Activated B cell treated with CpG ODN at 0.5 μM for 24 hours (primary cell): ENCODE data around the gene SLIT3. TPM values are rescaled to one million over a fixed set of nuclear protein-coding genes. Genes with fewer than 3 reads are reported as not detected.

ENCODE experiments used
- ATAC-seq: fragments of 200-7000 bp; cut with Tn5 transposase; one replicate; pipeline ENCODE4 v1.10.0; 2021; ENCODE audit warnings: low read depth, mild to moderate bottlenecking, moderate library complexity
- CTCF ChIA-PET: fragments of 350-600 bp; sonication (Branson Sonifier 250); formaldehyde crosslinking; loops from one replicate; lab custom pipeline; 2021; ENCODE audit warnings: antibody characterized with exemption; lab: Charles Lee
- POLR2A ChIA-PET: fragments of 350-600 bp; sonication (Branson Sonifier 250); formaldehyde crosslinking; loops from one replicate; lab custom pipeline; 2021; ENCODE audit warnings: antibody characterized with exemption; lab: Charles Lee
- DNase-seq: peaks from one replicate; pipeline ENCODE4 v3.0.0; 2022
- H3K27ac Mint-ChIP-seq: one replicate; pipeline ENCODE4 v1.8.0; 2020; ENCODE audit warnings: mixed read lengths
- H3K27me3 Mint-ChIP-seq: one replicate; pipeline ENCODE4 v1.8.0; 2021; ENCODE audit warnings: mixed read lengths
- H3K36me3 Mint-ChIP-seq: one replicate; pipeline ENCODE4 v1.8.0; 2021; ENCODE audit warnings: low read depth, mixed read lengths
- H3K4me1 Mint-ChIP-seq: one replicate; pipeline ENCODE4 v1.8.0; 2021; ENCODE audit warnings: mixed read lengths
- H3K4me3 Mint-ChIP-seq: one replicate; pipeline ENCODE4 v1.8.0; 2020; ENCODE audit warnings: mild to moderate bottlenecking, mixed read lengths
- H3K9me3 Mint-ChIP-seq: one replicate; pipeline ENCODE4 v1.8.0; 2020; ENCODE audit warnings: mixed read lengths
- intact Hi-C: fragments of 100-400 bp; cut with micrococcal nuclease; formaldehyde crosslinking; loops from one replicate; pipeline ENCODE4 v1.15.1; 2024
- total RNA-seq: library from RNA; stranded (reverse); gene quantifications from 2 replicates; pipeline ENCODE4 v1.2.3, GENCODE V29; 2022
- TF ChIP-seq, protein P1 (sequence below): fragments of 200-600 bp; IDR thresholded peaks from one replicate; pipeline ENCODE4 v1.8.0; 2022; ENCODE audit warnings: antibody characterized with exemption, mild to moderate bottlenecking

The SLIT3 gene
- total RNA-seq, 1 donor from 2014 or later: not detected

DNA sequence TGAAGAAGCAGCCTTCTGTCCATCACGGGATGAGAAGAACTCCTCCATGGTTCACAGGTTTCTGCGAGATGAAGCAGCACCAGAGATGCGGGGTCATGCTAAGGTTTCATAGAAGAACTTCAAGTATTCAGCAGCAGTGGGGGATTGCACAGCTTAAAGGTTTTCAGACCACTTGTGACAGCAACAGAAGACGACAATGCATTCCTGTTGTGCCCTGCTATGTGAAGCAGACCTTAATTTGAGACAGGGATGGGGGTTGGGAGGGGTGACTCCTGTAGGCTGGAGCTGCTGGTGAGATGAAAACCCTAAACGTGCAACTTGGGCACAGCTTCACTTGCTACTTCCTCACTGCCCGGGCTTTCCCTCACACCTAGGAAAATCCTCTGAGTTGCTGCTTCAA is 256.0 kb downstream of the SLIT3 start:
- ChIA-PET POLR2A (no interaction called here), CTCF (no interaction called here)
- Mint-ChIP-seq H3K36me3 (no peaks in the 10 kb centered on the region), H3K4me1 (no peaks in the 10 kb centered on the region), H3K9me3 (no peaks in the 10 kb centered on the region), H3K27ac (no peak overlapping the region), H3K27me3 (peaks cover 2% of the 10 kb centered on the region), H3K4me3 (no peak overlapping the region)
- intact Hi-C loops: no loop called here
- no peak for ATAC-seq
- TF ChIP-seq, protein P1, sequence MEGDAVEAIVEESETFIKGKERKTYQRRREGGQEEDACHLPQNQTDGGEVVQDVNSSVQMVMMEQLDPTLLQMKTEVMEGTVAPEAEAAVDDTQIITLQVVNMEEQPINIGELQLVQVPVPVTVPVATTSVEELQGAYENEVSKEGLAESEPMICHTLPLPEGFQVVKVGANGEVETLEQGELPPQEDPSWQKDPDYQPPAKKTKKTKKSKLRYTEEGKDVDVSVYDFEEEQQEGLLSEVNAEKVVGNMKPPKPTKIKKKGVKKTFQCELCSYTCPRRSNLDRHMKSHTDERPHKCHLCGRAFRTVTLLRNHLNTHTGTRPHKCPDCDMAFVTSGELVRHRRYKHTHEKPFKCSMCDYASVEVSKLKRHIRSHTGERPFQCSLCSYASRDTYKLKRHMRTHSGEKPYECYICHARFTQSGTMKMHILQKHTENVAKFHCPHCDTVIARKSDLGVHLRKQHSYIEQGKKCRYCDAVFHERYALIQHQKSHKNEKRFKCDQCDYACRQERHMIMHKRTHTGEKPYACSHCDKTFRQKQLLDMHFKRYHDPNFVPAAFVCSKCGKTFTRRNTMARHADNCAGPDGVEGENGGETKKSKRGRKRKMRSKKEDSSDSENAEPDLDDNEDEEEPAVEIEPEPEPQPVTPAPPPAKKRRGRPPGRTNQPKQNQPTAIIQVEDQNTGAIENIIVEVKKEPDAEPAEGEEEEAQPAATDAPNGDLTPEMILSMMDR: no peak
- DNase-seq: no peak

DNA sequence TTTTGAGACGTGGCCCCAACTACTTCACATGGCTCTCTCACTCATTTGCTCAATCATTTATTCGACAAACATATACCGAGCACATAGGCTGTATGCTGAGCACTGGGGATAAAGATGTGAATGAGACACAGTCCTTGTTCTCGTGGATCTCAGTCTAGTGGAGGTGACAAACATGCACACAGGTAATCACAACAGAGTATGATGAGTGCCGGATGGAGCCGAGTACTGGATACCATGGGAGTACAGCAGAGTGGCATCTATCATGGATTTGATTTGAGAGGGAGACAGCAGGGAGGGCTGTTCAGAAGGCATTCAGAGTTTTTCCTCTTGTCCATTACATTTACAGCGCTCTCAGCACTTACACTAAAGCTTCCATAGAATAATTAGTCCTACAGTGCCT is 259.8 kb downstream of the SLIT3 start:
- H3K4me3 Mint-ChIP-seq: no peak overlapping the region
- H3K4me1 Mint-ChIP-seq: no peaks in the 10 kb centered on the region
- no peaks in the 10 kb centered on the region for H3K9me3 Mint-ChIP-seq
- CTCF ChIA-PET: no interaction called here
- DNase-seq (no peak), ATAC-seq (no peak)
- H3K27ac Mint-ChIP-seq: no peak overlapping the region
- intact Hi-C loops: no loop called here
- POLR2A ChIA-PET: no interaction called here
- no peaks in the 10 kb centered on the region for H3K36me3 Mint-ChIP-seq
- TF ChIP-seq, protein P1: no peak
- peaks cover 5% of the 10 kb centered on the region for H3K27me3 Mint-ChIP-seq

DNA sequence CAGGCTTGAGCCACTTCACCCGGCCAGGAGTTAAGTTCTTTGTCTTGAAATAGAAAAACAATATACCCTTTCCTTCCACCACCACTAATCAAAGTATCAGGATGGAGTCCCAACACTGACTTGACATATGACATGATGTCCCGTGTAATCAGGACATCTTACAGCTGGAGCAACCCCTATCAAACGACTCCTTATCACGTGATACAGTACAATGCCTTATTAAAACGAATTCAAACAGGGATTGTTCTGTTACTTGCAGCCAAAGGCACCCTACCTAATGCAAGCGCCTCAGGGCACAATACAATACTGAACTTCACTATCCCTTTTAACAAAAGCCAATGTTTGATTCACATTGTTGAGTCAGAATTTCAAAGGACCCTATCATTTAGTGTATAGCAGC is 261.3 kb downstream of the SLIT3 start:
- peaks cover 5% of the 10 kb centered on the region for H3K27me3 Mint-ChIP-seq
- no peaks in the 10 kb centered on the region for H3K4me1 Mint-ChIP-seq
- TF ChIP-seq, protein P1: no peak
- no peaks in the 10 kb centered on the region for H3K9me3 Mint-ChIP-seq
- ATAC-seq: no peak
- no peak overlapping the region for H3K27ac Mint-ChIP-seq
- intact Hi-C loops: no loop called here
- CTCF ChIA-PET: no interaction called here
- DNase-seq: no peak
- H3K36me3 Mint-ChIP-seq: no peaks in the 10 kb centered on the region
- POLR2A ChIA-PET: no interaction called here
- no peak overlapping the region for H3K4me3 Mint-ChIP-seq

DNA sequence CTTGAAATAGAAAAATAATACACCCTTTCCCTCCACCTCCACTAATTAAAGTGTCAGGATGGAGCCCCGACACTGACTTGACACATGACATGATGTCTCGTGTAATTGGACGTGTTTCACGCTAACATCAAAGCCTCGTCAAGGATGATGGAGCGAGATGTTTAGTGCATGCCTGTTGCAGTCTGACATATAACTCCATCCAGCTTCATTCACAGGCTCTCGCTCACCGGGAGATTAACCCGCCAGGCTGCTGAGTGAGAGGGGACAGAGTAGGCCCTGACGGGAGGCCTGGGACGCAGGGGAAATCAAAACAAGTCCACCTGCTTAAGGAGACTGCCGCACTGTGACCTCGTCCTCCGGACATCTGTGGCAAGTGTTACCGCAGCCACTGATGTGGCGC is 263.5 kb downstream of the SLIT3 start:
- Mint-ChIP-seq H3K27me3 (peaks cover 5% of the 10 kb centered on the region), H3K4me1 (no peaks in the 10 kb centered on the region), H3K27ac (no peak overlapping the region), H3K36me3 (no peaks in the 10 kb centered on the region), H3K9me3 (no peaks in the 10 kb centered on the region), H3K4me3 (no peak overlapping the region)
- DNase-seq (no peak), ATAC-seq (no peak)
- CTCF ChIA-PET: no interaction called here
- POLR2A ChIA-PET: no interaction called here
- TF ChIP-seq, protein P1: no peak
- intact Hi-C loops: no loop called here

DNA sequence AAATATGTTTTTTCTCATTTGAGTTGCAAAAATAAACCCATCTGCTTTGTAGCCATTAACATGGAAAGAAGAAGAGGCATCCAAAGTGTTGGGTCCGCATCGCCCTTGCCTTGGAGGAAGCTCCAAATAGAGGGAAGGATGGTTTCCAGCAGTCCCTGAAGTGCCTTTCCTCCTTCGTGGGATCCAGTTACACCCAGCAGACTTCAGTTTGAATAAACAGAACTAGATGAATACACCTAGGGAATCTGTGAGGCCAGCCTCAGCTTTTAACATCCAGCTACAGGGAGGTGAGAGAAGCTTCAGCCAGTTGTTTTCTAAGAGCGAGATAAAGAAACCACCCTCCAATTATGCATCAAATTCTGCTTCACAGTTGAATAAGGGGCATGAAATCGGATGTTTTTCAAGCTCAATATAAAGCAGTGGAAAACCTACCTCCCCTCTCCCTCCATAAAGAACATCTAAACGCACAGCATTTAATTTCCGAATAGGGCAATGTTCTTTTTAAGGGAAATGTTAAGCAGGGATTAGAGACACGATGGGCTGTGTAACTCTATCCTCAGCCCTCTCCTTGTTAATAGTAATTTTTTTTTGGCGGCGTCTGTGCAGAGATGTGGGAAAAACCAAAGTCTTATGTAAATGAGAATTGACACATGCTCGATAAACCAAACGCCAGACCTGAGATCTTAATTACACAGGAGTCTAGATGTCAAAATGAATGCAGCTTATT is 264.7 kb downstream of the SLIT3 start:
- POLR2A ChIA-PET: no interaction called here
- DNase-seq: no peak
- H3K4me3 Mint-ChIP-seq: no peak overlapping the region

More for the DNA sequence above, 264.7 kb downstream of the SLIT3 start:
- Mint-ChIP-seq H3K4me1 (no peaks in the 10 kb centered on the region), H3K27ac (no peak overlapping the region), H3K36me3 (no peaks in the 10 kb centered on the region), H3K27me3 (peaks cover 4% of the 10 kb centered on the region), H3K9me3 (no peaks in the 10 kb centered on the region)
- intact Hi-C loops: no loop called here
- no peak for ATAC-seq
- TF ChIP-seq, protein P1: no peak
- CTCF ChIA-PET: no interaction called here
